Measurements from ENCODE around the gene TUBB2B. TPM values are rescaled to one million over a fixed set of nuclear protein-coding genes. Genes with fewer than 3 reads are reported as not detected.

TUBB2B gene
- total and polyA plus RNA-seq, 2 donors (not counting 1 experiment from before 2014, with no cell fraction given) = 14.7 TPM; not detected in 1

GRCh38 chr6:3276174-3277167 lies 49.0 kb upstream of the TUBB2B start:
- ChIA-PET POLR2A (no interaction called here), CTCF (interaction anchor here (0.6 to 14.3 kb wide), 6 partner anchors 25 to 726 kb away, joined by 3 to 269 read pairs (median 4); partner anchors contain the start of gene FAM50B)
- WGBS (ENCODE audit: insufficient coverage) = 86% methylated on average over 15 of the region's 20 CpGs
- H3K4me3 ChIP-seq (ENCODE audit: control extremely low read depth in 1 of 5, extremely low read depth in 1 of 5, insufficient read depth in 1 of 5, low read depth in 2 of 5, low read length in 4 of 5) = no peak overlapping the region
- no peak overlapping the region for H3K27ac ChIP-seq (ENCODE audit: low read length in 2 of 2)
- ATAC-seq (ENCODE audit: low read depth) = no peak
- peaks cover 0 to 10% of the 10 kb centered on the region in 2 experiments for H3K36me3 ChIP-seq (replicated peaks in 1 of 2; ENCODE audit: control extremely low read depth in 1 of 2, control insufficient read depth in 1 of 2, extremely low read depth in 1 of 2, insufficient read depth in 2 of 2, low read length in 1 of 2)
- no peak overlapping the region for H2AFZ ChIP-seq (ENCODE audit: insufficient read depth, low read depth, low read length, poor library complexity, severe bottlenecking)
- peaks cover 0 to 3% of the 10 kb centered on the region in 2 donors for H3K4me1 ChIP-seq (ENCODE audit: control insufficient read depth in 2 of 2, insufficient read depth in 2 of 2, low read length in 2 of 2)
- no peaks in the 10 kb centered on the region for H3K27me3 ChIP-seq (replicated peaks in 1 of 4; ENCODE audit: control extremely low read depth in 1 of 4, control insufficient read depth in 3 of 4, insufficient read depth in 4 of 4, low read length in 3 of 4)
- TF ChIP-seq CTCF (IDR thresholded peaks at IDR 0.05) (no peak), EZH2 (IDR thresholded peaks at IDR 0.05; ENCODE audit: borderline replicate concordance, insufficient read depth, low read depth, low read length, poor library complexity, severe bottlenecking) (no peak)
- H3K27ac Mint-ChIP-seq = no peak overlapping the region
- no peaks in the 10 kb centered on the region for H3K9me3 Mint-ChIP-seq (ENCODE audit: insufficient read depth)
- no peak for DNase-seq
- intact Hi-C loops (cut with micrococcal nuclease) = loop anchor here (1.0 to 5.0 kb wide), 3 partner anchors 83 to 656 kb away; no protein-coding TSS in a partner anchor
- H3K27me3 Mint-ChIP-seq = no peaks in the 10 kb centered on the region
- H3K9me3 ChIP-seq (ENCODE audit: control extremely low read depth in 1 of 3, control insufficient read depth in 2 of 3, insufficient read depth in 1 of 3, low read length in 2 of 3) = no peaks in the 10 kb centered on the region
- H3K4me2 ChIP-seq (replicated peaks; ENCODE audit: low read depth, low read length, poor library complexity, severe bottlenecking) = no peak overlapping the region
- H3K79me2 ChIP-seq (ENCODE audit: control insufficient read depth, insufficient read depth, low read length) = no peaks in the 10 kb centered on the region
- H4K20me1 ChIP-seq (ENCODE audit: control insufficient read depth, insufficient read depth, low read length, poor library complexity, severe bottlenecking) = peaks cover 30% of the 10 kb centered on the region
- H3K4me1 Mint-ChIP-seq = peaks cover 2% of the 10 kb centered on the region
- H3K4me3 Mint-ChIP-seq = no peak overlapping the region
- no peak overlapping the region for H3K9ac ChIP-seq (ENCODE audit: low read length)
